Neural cell (in vitro differentiated cells): ENCODE data around the gene GPNMB.

Experiments used
- EP300 ChIP-seq: fragments of 450-650 bp; conservative IDR thresholded peaks from 2 replicates; pipeline ENCODE4 v1.6.1; 2014; ENCODE audit warnings: antibody characterized with exemption, mild to moderate bottlenecking, moderate library complexity; ENCODE audit not compliant: poor library complexity, severe bottlenecking
- EZH2 ChIP-seq: fragments of 200-600, 300-800 bp; shearing (Covaris generic), sonication (generic); IDR thresholded peaks from 2 replicates; pipeline ENCODE4 v1.6.1; 2014; ENCODE audit warnings: antibody characterized with exemption, low read length, borderline replicate concordance, mild to moderate bottlenecking; ENCODE audit not compliant: insufficient read depth, poor library complexity, severe bottlenecking
- MXI1 ChIP-seq: fragments of 450-650 bp; conservative IDR thresholded peaks from 2 replicates; pipeline ENCODE4 v1.6.1; 2014; ENCODE audit warnings: antibody characterized with exemption, mild to moderate bottlenecking; ENCODE audit not compliant: poor library complexity, severe bottlenecking
- POLR2AphosphoS5 ChIP-seq: IDR thresholded peaks from 2 replicates; pipeline ENCODE4 v1.6.1; 2012
- RAD21 ChIP-seq: fragments of 450-650 bp; conservative IDR thresholded peaks from 2 replicates; pipeline ENCODE4 v1.6.1; 2014; ENCODE audit warnings: antibody characterized with exemption, mild to moderate bottlenecking, moderate library complexity
- SMC3 ChIP-seq: fragments of 450-650 bp; conservative IDR thresholded peaks from 2 replicates; pipeline ENCODE4 v1.6.1; 2014; ENCODE audit warnings: antibody characterized with exemption, mild to moderate bottlenecking, moderate library complexity; ENCODE audit not compliant: poor library complexity
- TAF1 ChIP-seq: IDR thresholded peaks from 2 replicates; pipeline ENCODE4 v1.6.1; 2012; ENCODE audit warnings: low read depth
- TF ChIP-seq, protein P1 (sequence below): fragments of 450-650 bp; IDR thresholded peaks from 2 replicates; pipeline ENCODE4 v1.5.1; 2014; ENCODE audit warnings: antibody characterized with exemption, mild to moderate bottlenecking, moderate library complexity; ENCODE audit not compliant: poor library complexity, severe bottlenecking
- TF ChIP-seq, protein P2 (sequence below): IDR thresholded peaks from 2 replicates; pipeline ENCODE4 v1.6.1; 2012; ENCODE audit warnings: borderline replicate concordance

DNA sequence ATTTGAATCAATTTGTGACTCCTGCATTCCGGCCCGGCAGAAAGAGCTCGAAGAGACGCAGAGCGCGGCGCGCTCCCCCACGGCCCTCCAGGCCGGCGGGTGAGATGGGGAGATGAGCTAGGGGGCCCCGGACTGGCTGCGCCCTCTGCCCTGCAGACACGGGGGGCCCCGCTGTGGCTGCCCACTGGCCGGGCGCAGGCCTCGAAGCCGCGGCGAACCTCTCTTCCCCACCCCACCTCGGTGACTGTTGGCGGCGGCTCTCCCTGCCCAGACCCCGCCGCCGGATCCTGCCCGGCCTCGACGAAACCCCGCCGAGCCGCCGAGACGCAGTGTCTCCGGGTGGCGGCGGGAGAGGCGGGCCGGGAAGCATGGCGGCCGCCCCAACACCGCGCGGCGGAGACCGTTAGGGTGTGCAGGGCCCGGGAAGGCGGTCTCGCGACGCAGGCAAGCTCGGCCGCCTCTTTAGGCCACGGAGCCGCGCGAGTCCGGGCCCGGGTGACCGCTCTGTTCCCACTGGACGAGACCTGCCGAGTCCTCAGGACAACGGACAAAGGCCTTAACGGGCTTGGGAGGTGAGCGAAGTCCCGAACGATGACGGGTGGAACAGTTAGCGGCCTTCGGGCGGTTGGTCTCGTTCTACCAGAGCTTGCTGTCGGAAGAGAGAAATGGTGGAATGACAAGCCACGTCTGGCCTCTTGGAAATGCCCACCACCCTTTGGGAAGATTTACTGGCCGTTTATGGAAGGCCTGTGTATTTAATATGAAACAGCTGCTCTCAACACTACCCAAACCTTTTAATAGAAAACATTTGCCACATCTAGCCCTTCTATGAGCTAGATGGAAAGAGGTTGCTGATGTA is 40.4 kb upstream of the GPNMB start:
- TF ChIP-seq EP300 (no peak), SMC3 (no peak), TAF1 (no peak), EZH2 (no peak), POLR2AphosphoS5 (no peak), MXI1 (no peak), RAD21 (no peak)
- TF ChIP-seq, protein P1, sequence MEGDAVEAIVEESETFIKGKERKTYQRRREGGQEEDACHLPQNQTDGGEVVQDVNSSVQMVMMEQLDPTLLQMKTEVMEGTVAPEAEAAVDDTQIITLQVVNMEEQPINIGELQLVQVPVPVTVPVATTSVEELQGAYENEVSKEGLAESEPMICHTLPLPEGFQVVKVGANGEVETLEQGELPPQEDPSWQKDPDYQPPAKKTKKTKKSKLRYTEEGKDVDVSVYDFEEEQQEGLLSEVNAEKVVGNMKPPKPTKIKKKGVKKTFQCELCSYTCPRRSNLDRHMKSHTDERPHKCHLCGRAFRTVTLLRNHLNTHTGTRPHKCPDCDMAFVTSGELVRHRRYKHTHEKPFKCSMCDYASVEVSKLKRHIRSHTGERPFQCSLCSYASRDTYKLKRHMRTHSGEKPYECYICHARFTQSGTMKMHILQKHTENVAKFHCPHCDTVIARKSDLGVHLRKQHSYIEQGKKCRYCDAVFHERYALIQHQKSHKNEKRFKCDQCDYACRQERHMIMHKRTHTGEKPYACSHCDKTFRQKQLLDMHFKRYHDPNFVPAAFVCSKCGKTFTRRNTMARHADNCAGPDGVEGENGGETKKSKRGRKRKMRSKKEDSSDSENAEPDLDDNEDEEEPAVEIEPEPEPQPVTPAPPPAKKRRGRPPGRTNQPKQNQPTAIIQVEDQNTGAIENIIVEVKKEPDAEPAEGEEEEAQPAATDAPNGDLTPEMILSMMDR, result no peak
- TF ChIP-seq, protein P2, sequence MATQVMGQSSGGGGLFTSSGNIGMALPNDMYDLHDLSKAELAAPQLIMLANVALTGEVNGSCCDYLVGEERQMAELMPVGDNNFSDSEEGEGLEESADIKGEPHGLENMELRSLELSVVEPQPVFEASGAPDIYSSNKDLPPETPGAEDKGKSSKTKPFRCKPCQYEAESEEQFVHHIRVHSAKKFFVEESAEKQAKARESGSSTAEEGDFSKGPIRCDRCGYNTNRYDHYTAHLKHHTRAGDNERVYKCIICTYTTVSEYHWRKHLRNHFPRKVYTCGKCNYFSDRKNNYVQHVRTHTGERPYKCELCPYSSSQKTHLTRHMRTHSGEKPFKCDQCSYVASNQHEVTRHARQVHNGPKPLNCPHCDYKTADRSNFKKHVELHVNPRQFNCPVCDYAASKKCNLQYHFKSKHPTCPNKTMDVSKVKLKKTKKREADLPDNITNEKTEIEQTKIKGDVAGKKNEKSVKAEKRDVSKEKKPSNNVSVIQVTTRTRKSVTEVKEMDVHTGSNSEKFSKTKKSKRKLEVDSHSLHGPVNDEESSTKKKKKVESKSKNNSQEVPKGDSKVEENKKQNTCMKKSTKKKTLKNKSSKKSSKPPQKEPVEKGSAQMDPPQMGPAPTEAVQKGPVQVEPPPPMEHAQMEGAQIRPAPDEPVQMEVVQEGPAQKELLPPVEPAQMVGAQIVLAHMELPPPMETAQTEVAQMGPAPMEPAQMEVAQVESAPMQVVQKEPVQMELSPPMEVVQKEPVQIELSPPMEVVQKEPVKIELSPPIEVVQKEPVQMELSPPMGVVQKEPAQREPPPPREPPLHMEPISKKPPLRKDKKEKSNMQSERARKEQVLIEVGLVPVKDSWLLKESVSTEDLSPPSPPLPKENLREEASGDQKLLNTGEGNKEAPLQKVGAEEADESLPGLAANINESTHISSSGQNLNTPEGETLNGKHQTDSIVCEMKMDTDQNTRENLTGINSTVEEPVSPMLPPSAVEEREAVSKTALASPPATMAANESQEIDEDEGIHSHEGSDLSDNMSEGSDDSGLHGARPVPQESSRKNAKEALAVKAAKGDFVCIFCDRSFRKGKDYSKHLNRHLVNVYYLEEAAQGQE, result no peak
